Fibroblast of skin of right quadriceps (primary cell): ENCODE results near the gene SENP7.
"Not testable (repeated sequence)": the region's sequence is repeated elsewhere in the genome, so short reads cannot be mapped to it uniquely, and the experiment has no call there.

Experiments used
- DNase-seq: peaks from one replicate; pipeline ENCODE4 v3.0.0-alpha.2; 2013

SENP7 gene

GRCh38 chr3:101319531-101319930 is 193.5 kb downstream of the SENP7 start:
- DNase-seq: no peak

GRCh38 chr3:101312545-101312944 is 200.5 kb downstream of the SENP7 start:
- no peak for DNase-seq

DNA sequence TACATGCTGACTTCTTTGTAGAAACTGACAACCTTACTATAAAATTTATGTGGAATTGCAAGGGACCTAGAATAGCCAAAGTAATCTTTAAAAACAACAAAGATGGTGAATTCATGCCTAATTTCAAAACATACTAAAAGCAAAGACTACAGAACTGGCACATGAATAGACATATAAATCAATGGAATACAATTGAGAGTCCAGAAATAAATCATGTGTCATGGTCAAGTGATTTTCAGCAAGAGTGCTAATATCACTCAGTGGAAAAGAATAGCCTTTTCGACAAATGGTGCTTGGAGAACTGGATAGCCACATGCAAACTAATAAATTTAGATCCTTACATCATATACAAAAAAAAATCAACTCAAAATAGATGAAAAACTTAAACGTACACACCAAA is 201.3 kb downstream of the SENP7 start:
- no peak for DNase-seq

DNA sequence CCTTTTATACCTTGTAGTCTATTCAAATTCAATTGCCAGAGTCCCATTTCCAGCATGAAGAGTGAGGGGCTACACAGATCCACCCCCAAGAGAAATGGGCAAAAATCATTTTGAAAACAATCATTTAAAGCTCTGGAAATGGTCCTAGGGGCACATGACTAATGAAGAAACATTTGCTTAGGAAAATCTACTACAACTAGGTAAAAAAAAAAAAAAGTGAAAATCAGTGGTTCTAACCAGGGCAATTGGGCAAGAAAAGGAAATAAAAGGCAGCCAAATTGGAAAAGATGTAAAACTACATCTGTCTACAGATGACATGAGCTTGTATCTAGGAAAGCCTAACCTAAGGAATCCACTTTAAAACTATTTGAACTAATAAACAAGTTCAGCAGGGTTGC is 202.0 kb downstream of the SENP7 start:
- DNase-seq: no peak

GRCh38 chr3:101308147-101308772 is 204.8 kb downstream of the SENP7 start:
- DNase-seq: not testable (repeated sequence)

DNA sequence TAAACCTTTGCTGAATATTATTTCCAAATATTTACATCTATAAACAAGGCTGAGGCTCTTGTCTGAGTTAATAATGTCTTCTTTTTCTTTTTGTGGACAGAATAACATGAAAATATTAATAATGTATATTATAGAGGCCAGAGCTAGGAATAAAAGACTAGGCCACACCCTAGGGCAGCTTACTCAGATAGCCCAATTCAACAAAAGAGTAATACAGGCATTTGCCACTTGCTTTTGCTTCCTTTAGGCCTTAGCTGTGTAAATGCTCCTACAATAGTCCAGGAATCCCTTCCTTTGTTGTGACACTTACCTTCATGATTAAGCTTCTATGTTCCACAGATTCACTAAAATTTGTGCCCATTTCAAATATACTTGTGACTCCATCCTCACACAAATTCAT is 209.2 kb downstream of the SENP7 start:
- DNase-seq: no peak

- peak; percentile 20 for DNase-seq
These were observed 209.8 kb downstream of the SENP7 start for GRCh38 chr3:101303089-101303731.

GRCh38 chr3:101300073-101300472 is 212.9 kb downstream of the SENP7 start:
- no peak for DNase-seq

DNA sequence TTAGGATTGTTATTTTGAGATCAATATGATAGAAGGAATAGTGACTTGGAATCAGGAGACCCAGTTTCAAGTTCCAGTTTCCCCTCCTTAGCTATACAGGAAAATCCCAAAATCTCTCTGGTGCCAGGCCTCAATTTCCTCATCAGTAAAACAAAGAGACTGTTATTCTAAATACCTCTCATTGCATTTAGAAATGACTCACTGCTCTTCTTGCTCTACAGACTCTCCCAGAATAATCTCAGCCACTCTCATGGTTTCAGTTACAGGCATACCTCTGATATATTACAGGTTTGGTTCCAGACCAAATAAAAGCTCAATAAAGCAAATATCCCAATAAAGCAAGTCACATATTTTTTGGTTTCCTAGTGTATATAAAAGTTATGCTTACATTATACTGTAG is 221.0 kb downstream of the SENP7 start:
- DNase-seq: peak; percentile 12

DNA sequence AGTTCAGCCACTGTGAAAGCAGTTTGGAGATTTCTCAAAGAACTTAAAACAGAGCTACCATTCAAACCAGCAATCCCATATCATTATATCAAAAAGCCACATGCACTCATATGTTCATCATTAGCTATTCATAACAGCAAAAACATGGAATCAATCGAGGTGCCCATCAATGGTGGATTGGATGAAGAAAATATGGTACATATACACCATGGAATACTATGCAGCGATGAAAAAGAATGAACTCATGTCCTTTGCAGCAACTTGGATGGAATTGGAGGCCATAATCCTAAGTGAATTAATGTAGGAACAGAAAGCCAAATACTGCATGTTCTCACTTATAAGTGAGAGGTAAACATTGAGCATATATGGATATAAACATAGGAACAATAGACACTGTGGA is 224.7 kb downstream of the SENP7 start:
- DNase-seq: no peak

DNA sequence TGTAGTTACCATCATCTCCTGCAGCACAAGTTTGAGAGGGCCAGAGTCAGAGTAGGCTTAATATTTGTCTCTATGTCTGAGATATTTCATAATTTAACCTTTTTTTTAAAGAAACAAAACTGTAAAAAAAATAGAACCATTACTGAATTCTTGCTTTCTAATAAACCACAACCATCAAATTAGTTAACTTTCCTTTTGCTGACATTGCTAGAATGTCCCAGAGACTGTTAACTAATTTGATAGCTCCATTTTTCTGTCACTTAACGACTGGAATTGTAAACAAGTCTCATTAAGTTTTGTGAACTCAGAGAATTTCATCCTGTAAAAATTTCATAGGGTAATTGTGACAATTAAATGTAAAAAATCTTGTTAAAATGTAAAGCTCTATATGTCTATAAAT is 228.3 kb downstream of the SENP7 start:
- DNase-seq: no peak

DNA sequence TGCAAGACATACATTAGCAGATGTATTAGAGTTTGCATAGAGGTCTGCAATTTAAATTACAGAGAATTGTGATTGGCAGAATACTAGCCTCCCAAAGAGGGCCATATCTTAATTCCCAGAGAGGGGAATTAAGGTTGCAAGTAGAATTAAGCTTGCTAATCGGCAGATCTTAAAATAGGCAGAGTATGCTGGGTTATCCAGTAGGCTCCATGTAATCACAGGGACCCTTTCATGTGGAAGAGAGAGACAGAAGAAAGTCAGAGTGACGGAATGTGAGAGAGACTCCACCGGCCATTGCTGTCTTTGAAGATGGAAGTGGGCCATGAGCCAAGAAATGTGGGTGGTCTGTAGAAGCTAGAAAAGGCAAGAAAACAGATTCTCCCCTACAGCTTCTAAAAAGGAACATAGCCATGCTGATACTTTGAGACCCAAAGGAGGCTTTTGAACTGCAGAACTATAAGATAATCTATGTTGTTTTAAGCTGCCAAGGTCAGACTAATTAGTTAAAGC is 231.4 kb downstream of the SENP7 start:
- peak; percentile 38 for DNase-seq

- peak; percentile 9 for DNase-seq
These were observed 233.1 kb downstream of the SENP7 start for GRCh38 chr3:101279765-101280385.

- DNase-seq: peak; percentile 12
These were observed 233.8 kb downstream of the SENP7 start for GRCh38 chr3:101279162-101279561.

DNA sequence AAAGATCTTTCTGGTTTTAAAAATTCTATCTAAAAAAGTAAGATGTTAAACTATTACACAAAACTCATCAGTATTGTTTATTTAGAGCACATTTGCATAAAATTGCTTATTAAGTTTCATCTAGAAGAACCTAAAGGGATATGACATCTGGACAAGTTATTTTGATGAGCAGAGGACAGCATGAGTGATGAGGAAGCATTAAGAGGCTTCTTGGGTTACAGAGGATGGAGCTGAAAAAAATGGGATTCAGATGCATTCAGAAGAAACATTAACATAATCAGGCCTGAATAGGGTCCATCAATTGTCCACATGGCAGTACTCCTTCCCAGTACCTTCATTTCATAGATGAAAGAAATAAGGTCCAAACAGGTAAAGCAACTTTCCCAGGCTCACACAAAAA is 234.3 kb downstream of the SENP7 start:
- no peak for DNase-seq
